ENCODE measurements around the gene CST5. TPM values are rescaled to one million over a fixed set of nuclear protein-coding genes. Genes with fewer than 3 reads are reported as not detected.

The CST5 gene
- total and polyA plus RNA-seq, 8 donors: 0.21 to 3.3 (median 0.25) TPM; not detected in 5

GRCh38 chr20:23925789-23926525 is 46.4 kb upstream of the CST5 start:
- Histone ChIP-seq H3K4me1 (no peaks in the 10 kb centered on the region), H3K9me3 (no peaks in the 10 kb centered on the region), H3K27me3 (no peaks in the 10 kb centered on the region), H3K4me3 (no peak overlapping the region), H3K27ac (no peak overlapping the region), H3K36me3 (no peaks in the 10 kb centered on the region)
- TF ChIP-seq CTCF (IDR thresholded peaks at IDR 0.05): no peak
- DNase-seq: no peak
- intact Hi-C loops (cut with DNase I): no loop called here
- no peak for ATAC-seq

GRCh38 chr20:23924751-23925150 is 45.2 kb upstream of the CST5 start:
- Histone ChIP-seq H3K9me3 (no peaks in the 10 kb centered on the region), H3K36me3 (no peaks in the 10 kb centered on the region), H3K4me3 (no peak overlapping the region), H3K27ac (no peak overlapping the region), H3K27me3 (no peaks in the 10 kb centered on the region), H3K4me1 (peaks cover 0 to 2% of the 10 kb centered on the region in 2 donors)
- DNase-seq: no peak
- TF ChIP-seq CTCF (IDR thresholded peaks at IDR 0.05): no peak
- no peak for ATAC-seq
- intact Hi-C loops (cut with DNase I): no loop called here

- Histone ChIP-seq H3K27me3 (no peaks in the 10 kb centered on the region), H3K27ac (no peak overlapping the region), H3K36me3 (no peaks in the 10 kb centered on the region), H3K4me3 (no peak overlapping the region), H3K9me3 (no peaks in the 10 kb centered on the region), H3K4me1 (peaks cover 0 to 2% of the 10 kb centered on the region in 2 donors)
- no peak for TF ChIP-seq CTCF (IDR thresholded peaks at IDR 0.05)
- intact Hi-C loops (cut with DNase I): no loop called here
- no peak for ATAC-seq
- no peak for DNase-seq
These were observed 44.4 kb upstream of the CST5 start for GRCh38 chr20:23923891-23924435.

GRCh38 chr20:23923311-23923710 is 43.8 kb upstream of the CST5 start:
- DNase-seq (no peak), ATAC-seq (no peak)
- peaks cover 0 to 2% of the 10 kb centered on the region in 2 donors for H3K4me1 ChIP-seq
- no peaks in the 10 kb centered on the region for H3K27me3 ChIP-seq
- H3K27ac ChIP-seq: no peak overlapping the region
- no peak overlapping the region for H3K4me3 ChIP-seq
- H3K36me3 ChIP-seq: no peaks in the 10 kb centered on the region
- H3K9me3 ChIP-seq: no peaks in the 10 kb centered on the region
- intact Hi-C loops (cut with DNase I): no loop called here
- TF ChIP-seq CTCF (IDR thresholded peaks at IDR 0.05): no peak

GRCh38 chr20:23920408-23921325 is 41.1 kb upstream of the CST5 start:
- no peaks in the 10 kb centered on the region for H3K27me3 ChIP-seq
- ATAC-seq (peak; percentile 71), DNase-seq (no peak)
- no peak for TF ChIP-seq CTCF (IDR thresholded peaks at IDR 0.05)
- no peaks in the 10 kb centered on the region for H3K36me3 ChIP-seq
- H3K27ac ChIP-seq: peak overlapping the region in 1 of 2 donors; percentile 33
- H3K4me1 ChIP-seq: peaks cover 0 to 2% of the 10 kb centered on the region in 2 donors
- no peak overlapping the region for H3K4me3 ChIP-seq
- H3K9me3 ChIP-seq: no peaks in the 10 kb centered on the region
- intact Hi-C loops (cut with DNase I): no loop called here
